Stimulated activated naive B cell treated with anti-CD40 and anti-IgM and Interleukin-4, amounts not matched to agents 10 μg/mL and 1 μg/mL and 100 μg/mL, for 72 hours (primary cell): ENCODE measurements around the gene PKP4.
"Not testable (repeated sequence)": the region's sequence is repeated elsewhere in the genome, so short reads cannot be mapped to it uniquely, and the experiment has no call there.

Experiments used
- ATAC-seq, 2 donors: fragments of 150-1000 bp; cut with Tn5 transposase; replicated peaks; 2 replicates each; pipeline ENCODE4 v1.10.0; 2021; ENCODE audit warnings: moderate library complexity in 1 of 2
- DNase-seq: peaks from one replicate; pipeline ENCODE4 v3.0.0; 2021
- H3K27ac Mint-ChIP-seq: one replicate; pipeline ENCODE4 v1.8.0; 2022; ENCODE audit warnings: mild to moderate bottlenecking, mixed read lengths
- H3K27me3 Mint-ChIP-seq, 2 donors: one replicate each; pipeline ENCODE4 v1.8.0; 2022; ENCODE audit warnings: mixed read lengths in 2 of 2
- H3K36me3 Mint-ChIP-seq, 2 donors: one replicate each; pipeline ENCODE4 v1.8.0; 2022; ENCODE audit warnings: mixed read lengths in 2 of 2, mild to moderate bottlenecking in 1 of 2
- H3K4me1 Mint-ChIP-seq, 2 donors: one replicate each; pipeline ENCODE4 v1.8.0; 2022; ENCODE audit warnings: mixed read lengths in 2 of 2, mild to moderate bottlenecking in 1 of 2
- H3K4me3 Mint-ChIP-seq, 2 donors: one replicate each; pipeline ENCODE4 v1.8.0; 2022; ENCODE audit warnings: mild to moderate bottlenecking in 2 of 2, mixed read lengths in 2 of 2, moderate library complexity in 1 of 2
- H3K9me3 Mint-ChIP-seq, 2 donors: one replicate each; pipeline ENCODE4 v1.8.0; 2022; ENCODE audit warnings: mixed read lengths in 2 of 2, mild to moderate bottlenecking in 1 of 2

Gene PKP4

DNA sequence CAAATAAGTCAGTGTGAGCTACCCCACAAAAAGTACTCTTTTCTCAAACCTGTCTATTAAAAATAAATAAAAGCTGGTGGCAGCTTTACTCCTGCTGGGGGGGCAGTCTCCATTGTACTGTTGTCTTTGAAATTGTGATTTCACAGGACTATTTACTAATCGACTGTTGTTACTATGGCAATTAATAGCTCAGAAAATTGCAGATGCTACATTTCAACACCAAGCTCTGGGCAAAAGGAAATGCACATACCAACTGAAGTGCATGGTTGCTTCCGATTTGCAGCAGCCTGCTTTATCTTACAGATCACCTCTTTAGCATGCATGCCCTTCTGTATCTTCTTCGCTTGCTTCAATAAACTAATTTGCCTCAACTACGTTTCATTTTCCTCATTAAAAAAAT is 220.8 kb downstream of the PKP4 start:
- H3K4me3 Mint-ChIP-seq: no peak overlapping the region
- DNase-seq (no peak), ATAC-seq (no peak)
- H3K9me3 Mint-ChIP-seq: no peaks in the 10 kb centered on the region
- no peaks in the 10 kb centered on the region for H3K27me3 Mint-ChIP-seq
- peaks cover 2 to 12% of the 10 kb centered on the region in 2 donors for H3K36me3 Mint-ChIP-seq
- no peak overlapping the region for H3K27ac Mint-ChIP-seq
- no peaks in the 10 kb centered on the region for H3K4me1 Mint-ChIP-seq

DNA sequence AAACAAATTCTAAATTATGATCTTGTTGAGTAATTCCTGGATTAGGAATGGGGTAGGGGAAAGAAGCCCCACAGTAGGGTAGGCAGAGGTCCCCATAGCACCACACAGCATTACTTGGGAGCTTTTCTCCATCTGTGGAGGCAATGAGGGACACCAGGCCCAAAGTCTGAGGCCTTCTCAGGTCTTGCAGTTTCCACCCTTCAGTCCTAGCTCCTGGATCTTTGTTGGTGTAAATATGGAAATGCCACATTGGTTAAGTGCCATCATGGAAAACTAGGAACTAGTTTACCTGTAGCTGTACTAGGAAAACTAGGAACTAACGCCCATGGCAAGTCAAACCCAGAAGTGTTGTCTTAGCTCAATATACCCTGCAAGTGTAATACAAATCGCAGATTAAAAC is 225.1 kb downstream of the PKP4 start:
- no peak for DNase-seq
- ATAC-seq: no peak

DNA sequence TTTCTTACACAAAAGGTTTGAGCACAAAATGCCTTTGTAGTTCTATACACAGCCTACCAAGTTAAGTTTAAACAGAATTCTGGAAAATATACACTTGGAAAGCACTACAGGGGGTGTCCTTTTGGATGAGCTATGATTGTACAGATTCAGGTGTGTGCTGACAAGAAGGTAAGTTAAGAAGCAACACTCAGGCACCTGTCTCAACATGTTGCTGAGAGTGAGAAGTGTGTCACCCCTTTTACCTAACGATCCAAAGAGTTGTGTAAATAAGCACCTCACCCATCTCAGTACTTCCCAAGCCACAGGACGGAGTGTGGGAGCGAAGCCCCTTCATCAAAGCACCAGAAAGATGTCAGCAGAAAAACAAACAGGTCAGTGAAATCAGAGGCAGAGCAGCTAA is 228.9 kb downstream of the PKP4 start:
- H3K27ac Mint-ChIP-seq: no peak overlapping the region
- no peak overlapping the region for H3K4me3 Mint-ChIP-seq
- ATAC-seq: no peak
- DNase-seq: no peak
- H3K4me1 Mint-ChIP-seq: no peaks in the 10 kb centered on the region
- H3K27me3 Mint-ChIP-seq: peaks cover 0 to 4% of the 10 kb centered on the region in 2 donors
- no peaks in the 10 kb centered on the region for H3K9me3 Mint-ChIP-seq
- H3K36me3 Mint-ChIP-seq: peaks cover under 1 to 1% of the 10 kb centered on the region in 2 donors

More for the DNA sequence above, 225.1 kb downstream of the PKP4 start:
- H3K36me3 Mint-ChIP-seq: peaks cover 2 to 8% of the 10 kb centered on the region in 2 donors
- H3K27ac Mint-ChIP-seq: no peak overlapping the region
- H3K4me3 Mint-ChIP-seq: no peak overlapping the region
- H3K9me3 Mint-ChIP-seq: no peaks in the 10 kb centered on the region
- no peaks in the 10 kb centered on the region for H3K4me1 Mint-ChIP-seq
- no peaks in the 10 kb centered on the region for H3K27me3 Mint-ChIP-seq

DNA sequence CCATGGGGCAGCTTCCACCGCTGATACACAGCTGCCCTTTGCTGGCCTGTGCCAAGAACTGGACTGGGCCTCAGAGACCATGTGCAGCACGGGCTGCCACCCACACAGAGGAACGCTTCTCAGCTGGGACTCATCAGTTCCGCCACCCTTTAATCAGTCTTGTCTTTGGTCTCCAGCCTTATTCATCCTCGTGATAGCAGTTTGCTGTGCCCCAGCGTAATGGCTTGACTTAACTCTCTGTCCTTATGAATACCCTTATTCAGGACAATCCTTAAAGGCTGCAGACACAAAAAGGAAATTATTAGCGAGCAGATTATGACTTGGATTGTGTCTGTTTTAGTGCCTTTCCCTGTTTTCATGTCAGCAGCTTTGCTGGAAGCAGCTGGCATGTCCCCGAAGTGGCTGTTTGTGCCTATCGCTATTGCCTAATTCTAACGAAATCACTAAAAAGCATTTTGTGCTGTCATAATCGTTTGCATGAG is 229.5 kb downstream of the PKP4 start:
- DNase-seq (no peak), ATAC-seq (no peak)
- Mint-ChIP-seq H3K27ac (no peak overlapping the region), H3K4me1 (no peaks in the 10 kb centered on the region), H3K9me3 (no peaks in the 10 kb centered on the region), H3K27me3 (peaks cover 0 to 4% of the 10 kb centered on the region in 2 donors), H3K4me3 (no peak overlapping the region), H3K36me3 (no peaks in the 10 kb centered on the region)

DNA sequence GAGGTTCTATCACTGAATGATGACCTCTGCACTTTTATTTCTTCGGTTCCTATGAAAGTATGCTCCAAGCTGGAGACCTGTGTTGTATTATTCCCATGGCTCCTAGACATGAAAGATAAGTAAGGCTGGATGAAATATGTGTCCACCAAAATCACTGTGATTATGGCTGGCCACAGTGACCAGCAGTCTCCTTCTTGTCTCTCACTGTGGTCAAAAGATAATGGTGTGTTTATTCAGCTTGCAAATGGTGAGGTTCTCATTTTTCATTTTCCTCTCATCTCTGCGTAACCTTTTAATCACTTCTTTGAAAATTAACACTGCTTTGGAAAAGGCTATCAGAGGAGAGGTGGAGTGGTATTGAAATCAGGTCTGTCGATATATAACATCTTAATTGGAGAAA is 230.6 kb downstream of the PKP4 start:
- Mint-ChIP-seq H3K27ac (no peak overlapping the region), H3K36me3 (no peaks in the 10 kb centered on the region), H3K27me3 (peaks cover 0 to 4% of the 10 kb centered on the region in 2 donors), H3K4me3 (no peak overlapping the region), H3K4me1 (no peaks in the 10 kb centered on the region), H3K9me3 (no peaks in the 10 kb centered on the region)
- DNase-seq: no peak
- ATAC-seq: no peak

DNA sequence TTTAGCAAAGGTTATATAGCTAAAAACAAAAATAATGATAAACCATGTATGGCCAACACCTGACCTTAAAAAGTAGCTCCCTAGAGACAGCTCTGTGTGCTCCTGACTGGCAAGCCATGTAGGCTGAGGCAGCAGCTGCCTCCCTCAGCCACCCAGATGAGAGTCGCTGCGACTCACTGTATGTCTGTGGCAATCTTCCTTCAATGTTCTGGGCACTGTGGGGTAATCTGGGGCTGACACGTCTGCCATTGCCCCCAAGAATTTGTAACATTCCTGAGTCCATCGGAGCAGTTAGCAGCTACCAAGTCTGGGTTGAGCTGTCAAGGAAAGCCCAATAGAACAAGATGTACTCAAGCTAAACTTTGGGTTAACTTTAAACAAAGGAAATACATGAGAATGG is 232.0 kb downstream of the PKP4 start:
- Mint-ChIP-seq H3K36me3 (no peaks in the 10 kb centered on the region), H3K4me1 (no peaks in the 10 kb centered on the region), H3K4me3 (no peak overlapping the region), H3K27ac (no peak overlapping the region), H3K9me3 (no peaks in the 10 kb centered on the region), H3K27me3 (peaks cover 0 to 4% of the 10 kb centered on the region in 2 donors)
- no peak for ATAC-seq
- DNase-seq: no peak

DNA sequence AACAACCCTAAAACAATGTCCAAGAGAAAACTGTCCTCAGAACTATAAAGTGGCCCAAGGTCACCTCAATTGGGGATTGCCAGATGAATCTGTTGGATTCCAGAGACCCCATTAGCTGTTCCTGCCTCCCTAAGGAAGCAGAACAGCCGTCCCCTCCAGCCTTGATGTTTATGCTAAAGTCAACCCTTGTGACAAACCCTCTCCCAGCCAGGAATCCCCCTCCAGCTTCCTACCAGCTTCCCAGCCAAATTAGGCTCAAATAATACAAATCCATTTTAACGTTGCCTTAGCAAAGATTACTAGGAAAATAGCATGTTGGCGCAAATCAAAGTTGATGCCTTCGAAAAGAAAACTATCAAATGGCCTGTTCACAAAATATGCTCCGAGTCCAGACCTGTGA is 232.6 kb downstream of the PKP4 start:
- Mint-ChIP-seq H3K4me1 (no peaks in the 10 kb centered on the region), H3K27me3 (peaks cover 0 to 4% of the 10 kb centered on the region in 2 donors), H3K9me3 (no peaks in the 10 kb centered on the region), H3K36me3 (no peaks in the 10 kb centered on the region), H3K4me3 (no peak overlapping the region), H3K27ac (no peak overlapping the region)
- no peak for ATAC-seq
- DNase-seq: no peak

DNA sequence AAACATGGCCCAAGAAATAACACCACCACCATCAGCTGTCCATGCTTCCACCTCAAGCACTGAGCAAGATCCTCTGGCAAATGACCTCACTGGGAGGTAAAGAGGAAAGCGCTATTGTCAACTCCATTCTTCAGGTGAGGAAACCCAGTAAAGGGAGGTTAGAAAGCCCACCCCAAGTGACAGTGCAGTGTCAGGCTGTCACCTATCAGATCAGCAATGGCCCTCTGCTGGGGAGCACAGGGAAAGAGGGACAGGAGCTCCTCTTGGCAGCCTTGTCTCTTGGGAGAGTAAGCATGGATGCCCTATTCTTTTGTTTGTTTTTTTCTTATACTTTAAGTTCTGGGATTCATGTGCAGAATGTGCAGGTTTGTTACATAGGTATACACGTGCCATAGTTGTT is 234.1 kb downstream of the PKP4 start:
- peaks cover 0 to 4% of the 10 kb centered on the region in 2 donors for H3K27me3 Mint-ChIP-seq
- no peak for DNase-seq

DNA sequence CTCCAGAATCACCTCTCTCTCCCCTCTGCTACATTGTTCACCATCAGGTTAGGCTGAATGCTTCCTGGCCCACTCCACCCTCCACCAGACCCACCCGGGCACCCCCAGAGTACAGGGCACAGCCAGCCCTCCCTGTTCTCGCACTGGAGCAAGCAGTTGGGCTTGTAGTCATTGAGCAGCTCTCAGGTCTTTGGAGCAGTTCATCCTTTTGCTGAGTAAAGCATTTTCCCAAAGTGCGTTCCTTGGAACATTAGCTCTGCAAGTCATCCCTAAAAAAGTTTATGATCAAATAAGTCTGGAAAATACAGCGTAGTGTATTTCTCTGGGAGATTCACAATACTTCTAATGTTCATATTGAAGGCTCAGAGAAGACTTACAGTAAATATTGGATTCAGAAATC is 234.9 kb downstream of the PKP4 start:
- ATAC-seq (no peak), DNase-seq (no peak)
- no peak overlapping the region for H3K4me3 Mint-ChIP-seq
- no peak overlapping the region for H3K27ac Mint-ChIP-seq
- peaks cover 2% of the 10 kb centered on the region in 2 donors for H3K9me3 Mint-ChIP-seq
- peaks cover 0 to 4% of the 10 kb centered on the region in 2 donors for H3K27me3 Mint-ChIP-seq
- no peaks in the 10 kb centered on the region for H3K36me3 Mint-ChIP-seq
- H3K4me1 Mint-ChIP-seq: no peaks in the 10 kb centered on the region

More for the DNA sequence above, 234.1 kb downstream of the PKP4 start:
- Mint-ChIP-seq H3K4me1 (no peaks in the 10 kb centered on the region), H3K27ac (no peak overlapping the region), H3K9me3 (no peaks in the 10 kb centered on the region), H3K36me3 (no peaks in the 10 kb centered on the region), H3K4me3 (no peak overlapping the region)
- no peak for ATAC-seq

DNA sequence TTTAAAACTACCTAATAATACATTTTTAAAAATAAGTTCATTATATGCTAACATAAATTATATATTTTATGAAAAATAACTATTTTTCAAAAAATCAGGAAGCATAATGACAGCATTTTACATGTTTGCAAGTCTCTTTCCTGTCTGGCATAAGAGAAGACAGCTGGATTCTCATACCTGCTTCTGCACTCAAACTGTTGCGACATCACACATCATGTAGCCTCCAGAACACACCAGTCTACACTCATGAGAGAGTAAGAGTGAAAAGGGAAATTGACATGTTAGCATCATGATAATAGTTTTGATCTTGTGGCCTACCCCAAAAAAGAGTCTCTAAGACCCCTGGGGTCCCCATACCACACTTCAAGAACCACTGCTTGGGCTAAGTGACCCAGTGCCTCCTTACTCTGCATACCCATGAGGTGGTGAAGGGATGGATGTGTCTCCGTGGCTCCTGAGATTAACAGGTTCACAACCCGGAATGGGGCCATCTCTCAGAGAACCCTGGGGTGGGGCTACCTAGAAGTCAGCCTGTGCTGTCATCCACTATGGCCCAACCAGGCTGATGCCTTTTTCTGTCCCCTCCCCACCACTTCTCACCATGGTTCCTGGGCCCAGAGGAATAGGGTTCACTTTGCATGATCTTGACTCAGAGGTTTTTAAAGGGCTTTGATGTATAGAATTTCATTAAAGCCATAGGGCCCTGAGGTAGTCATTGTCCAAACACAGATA is 235.8 kb downstream of the PKP4 start:
- no peak overlapping the region for H3K4me3 Mint-ChIP-seq
- DNase-seq (no peak), ATAC-seq (no peak)
- no peaks in the 10 kb centered on the region for H3K4me1 Mint-ChIP-seq
- H3K27me3 Mint-ChIP-seq: peaks cover 4 to 5% of the 10 kb centered on the region in 2 donors
- no peak overlapping the region for H3K27ac Mint-ChIP-seq
- H3K36me3 Mint-ChIP-seq: no peaks in the 10 kb centered on the region
- H3K9me3 Mint-ChIP-seq: peaks cover 8 to 9% of the 10 kb centered on the region in 2 donors

DNA sequence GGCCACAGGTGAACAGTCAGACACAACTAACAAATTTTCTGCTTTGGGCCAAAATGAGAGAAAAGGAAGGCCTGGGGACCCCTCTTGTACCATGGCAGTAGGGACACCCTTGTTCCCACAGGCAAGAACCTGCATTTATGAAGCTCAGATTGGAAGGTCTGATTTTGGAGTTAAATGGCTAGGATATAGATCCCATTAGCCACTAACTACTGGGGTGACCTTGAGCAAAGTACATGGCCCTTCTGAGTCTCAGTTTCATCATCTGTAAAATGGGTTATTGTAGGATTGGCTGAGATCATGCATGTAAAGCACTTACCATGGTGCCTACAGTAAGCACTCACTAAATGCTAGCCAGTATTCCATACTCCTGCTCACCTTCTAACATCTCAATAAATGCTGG is 236.7 kb downstream of the PKP4 start:
- DNase-seq: no peak
- no peak overlapping the region for H3K27ac Mint-ChIP-seq
- no peak for ATAC-seq
- no peaks in the 10 kb centered on the region for H3K36me3 Mint-ChIP-seq
- H3K9me3 Mint-ChIP-seq: peaks cover 10 to 11% of the 10 kb centered on the region in 2 donors
- H3K4me1 Mint-ChIP-seq: no peaks in the 10 kb centered on the region
- H3K27me3 Mint-ChIP-seq: peaks cover 0 to 5% of the 10 kb centered on the region in 2 donors
- H3K4me3 Mint-ChIP-seq: no peak overlapping the region

DNA sequence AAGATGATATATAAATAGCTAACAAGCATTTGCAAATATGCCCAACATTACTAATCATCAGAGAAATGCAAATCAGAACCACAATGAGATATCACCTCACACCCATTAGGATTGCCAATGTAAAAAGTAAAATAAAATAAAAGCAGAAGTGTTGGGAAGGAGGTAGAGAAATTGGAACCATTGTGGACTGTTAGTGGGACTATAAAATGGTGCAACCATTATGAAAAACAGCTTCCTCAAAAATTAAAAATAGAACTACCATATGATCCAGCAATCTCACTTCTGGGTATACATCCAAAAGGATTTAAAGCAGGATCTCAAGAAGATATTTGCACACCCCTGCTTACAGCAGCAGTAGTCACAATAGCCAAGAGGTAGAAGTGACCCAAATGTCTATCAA is 238.6 kb downstream of the PKP4 start:
- H3K27me3 Mint-ChIP-seq: peaks cover 0 to 5% of the 10 kb centered on the region in 2 donors
- no peak overlapping the region for H3K27ac Mint-ChIP-seq
- no peaks in the 10 kb centered on the region for H3K36me3 Mint-ChIP-seq
- DNase-seq (no peak), ATAC-seq (no peak)
- no peaks in the 10 kb centered on the region for H3K4me1 Mint-ChIP-seq
- H3K9me3 Mint-ChIP-seq: peaks cover 10 to 11% of the 10 kb centered on the region in 2 donors
- no peak overlapping the region for H3K4me3 Mint-ChIP-seq

DNA sequence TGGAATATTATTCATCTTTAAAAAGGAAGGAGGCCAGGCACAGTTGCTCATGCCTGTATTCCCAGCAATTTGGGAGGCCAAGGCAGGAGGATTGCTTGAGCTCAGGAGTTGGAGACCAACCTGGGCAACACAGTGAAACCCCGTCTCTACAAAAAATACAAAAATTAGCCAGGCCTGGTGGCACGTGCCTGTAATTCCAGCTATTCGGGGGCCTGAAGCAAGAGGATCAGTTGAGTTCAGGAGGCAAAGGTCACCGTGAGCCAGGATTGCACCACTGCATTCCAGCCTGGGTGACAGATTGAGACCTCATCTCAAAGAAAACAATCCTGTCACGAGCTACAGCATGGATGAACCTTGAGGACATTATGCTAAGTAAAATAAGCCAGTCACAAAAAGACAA is 239.0 kb downstream of the PKP4 start:
- H3K9me3 Mint-ChIP-seq: peaks cover 10 to 11% of the 10 kb centered on the region in 2 donors
- DNase-seq, H3K27ac Mint-ChIP-seq, ATAC-seq, H3K4me1 Mint-ChIP-seq, H3K4me3 Mint-ChIP-seq, H3K36me3 Mint-ChIP-seq, H3K27me3 Mint-ChIP-seq: not testable (repeated sequence)

DNA sequence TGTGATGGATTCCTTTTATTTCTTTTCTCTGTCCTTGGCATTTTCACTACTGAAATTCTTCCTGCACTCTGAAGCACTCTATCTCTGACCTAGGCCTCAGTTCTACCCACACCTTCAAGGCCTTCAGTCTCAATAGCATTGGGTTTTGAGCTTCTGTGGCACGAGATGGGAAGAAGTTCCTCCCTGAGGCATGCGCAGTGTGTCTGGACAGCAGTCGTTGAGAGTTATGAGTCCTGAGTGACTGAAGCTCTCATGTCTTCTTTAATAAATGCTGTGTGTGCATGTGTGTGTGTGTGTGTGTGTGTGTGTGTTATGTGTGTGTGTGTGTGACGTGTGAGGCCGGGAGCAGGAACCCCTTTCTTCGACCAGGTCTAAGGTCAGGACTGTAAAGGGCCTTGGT is 242.6 kb downstream of the PKP4 start:
- no peak overlapping the region for H3K27ac Mint-ChIP-seq
- no peak overlapping the region for H3K4me3 Mint-ChIP-seq
- H3K9me3 Mint-ChIP-seq: peaks cover 10 to 11% of the 10 kb centered on the region in 2 donors
- ATAC-seq (no peak), DNase-seq (no peak)
- peaks cover 0 to 5% of the 10 kb centered on the region in 2 donors for H3K27me3 Mint-ChIP-seq
- H3K36me3 Mint-ChIP-seq: no peaks in the 10 kb centered on the region
- no peaks in the 10 kb centered on the region for H3K4me1 Mint-ChIP-seq

DNA sequence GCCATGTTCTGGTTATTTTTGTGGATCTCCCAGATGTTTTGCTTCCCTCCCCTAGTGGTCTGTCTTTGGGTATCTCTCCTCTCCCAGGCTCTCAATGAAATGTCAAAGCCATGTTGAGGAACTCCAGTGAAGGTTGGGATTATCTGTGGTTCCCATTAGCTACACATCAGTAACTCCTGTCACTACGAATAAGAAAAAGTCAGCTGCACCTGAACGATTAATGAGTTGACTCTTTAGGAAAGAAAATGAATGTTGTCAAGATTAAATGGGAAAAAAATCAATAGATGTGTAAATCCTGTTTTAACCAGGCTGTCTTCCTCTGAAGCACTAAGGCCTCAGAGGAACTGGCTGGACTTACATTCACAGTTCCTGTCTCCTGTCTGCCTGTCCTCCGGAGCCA is 244.3 kb downstream of the PKP4 start:
- Mint-ChIP-seq H3K27ac (no peak overlapping the region), H3K36me3 (no peaks in the 10 kb centered on the region), H3K4me1 (no peaks in the 10 kb centered on the region), H3K27me3 (peaks cover 0 to 5% of the 10 kb centered on the region in 2 donors), H3K9me3 (peaks cover 14 to 22% of the 10 kb centered on the region in 2 donors), H3K4me3 (no peak overlapping the region)
- ATAC-seq: no peak
- DNase-seq: no peak
